Stomach (tissue), 4 donors: ENCODE data around the gene SCN9A.

Experiments used
- CTCF ChIP-seq, 7 experiments: fragments of 450-650 bp in 4 of 7; fragments of 200-600 bp in 3 of 7; sonication (generic) in 3 of 7; IDR thresholded peaks; one replicate each; pipeline ENCODE4 v1.5.1; 2016 to 2019; ENCODE audit warnings: antibody characterized with exemption in 7 of 7, control low read depth in 2 of 7, mild to moderate bottlenecking in 1 of 7
- POLR2A ChIP-seq, 4 donors: fragments of 450-650 bp; IDR thresholded peaks; one replicate each; pipeline ENCODE4 v1.6.1; 2016; ENCODE audit warnings: antibody characterized with exemption in 4 of 4, control low read depth in 2 of 4, mild to moderate bottlenecking in 1 of 4, moderate library complexity in 1 of 4

- TF ChIP-seq CTCF (IDR thresholded peaks at IDR 0.05): no peak
- no peak for TF ChIP-seq POLR2A (IDR thresholded peaks at IDR 0.05)
Measured at GRCh38 chr2:166238176-166238575, 137.6 kb downstream of the SCN9A start.
